ENCODE measurements around the gene UFC1.

UFC1 gene

GRCh38 chr1:161117759-161118581 lies 35.8 kb upstream of the UFC1 start, which contains the start of the genes NIT1 and PFDN2:
TSS of gene NIT1 (plus strand) at chr1:161118105. CDS start at chr1:161118177, 72 bp downstream.
TSS of gene PFDN2 (minus strand) at chr1:161118037. CDS start at chr1:161118026, 11 bp downstream.
- no peak for TF ChIP-seq CTCF (IDR thresholded peaks at IDR 0.05)

- TF ChIP-seq CTCF (IDR thresholded peaks at IDR 0.05) = peak; percentile 41
Measured at GRCh38 chr1:161119092-161119903, 34.5 kb upstream of the UFC1 start.

- no peak for TF ChIP-seq CTCF (IDR thresholded peaks at IDR 0.05)
Measured at GRCh38 chr1:161121042-161121650, 32.6 kb upstream of the UFC1 start.

- no peak for TF ChIP-seq CTCF (IDR thresholded peaks at IDR 0.05)
Measured at GRCh38 chr1:161121834-161122233, 31.9 kb upstream of the UFC1 start.

GRCh38 chr1:161122967-161123366 lies 30.8 kb upstream of the UFC1 start:
- no peak for TF ChIP-seq CTCF (IDR thresholded peaks at IDR 0.05)

GRCh38 chr1:161127649-161128048 lies 26.1 kb upstream of the UFC1 start:
- no peak for TF ChIP-seq CTCF (IDR thresholded peaks at IDR 0.05)

Data from LNCAP (cell line).